Stimulated activated CD4-positive, alpha-beta T cell treated with anti-CD3 and anti-CD28 coated beads, Interleukin-4, amount 100 ng/mL, for 24 hours (primary cell): ENCODE measurements around the gene CEP89.

Source experiments
- DNase-seq: peaks from one replicate; pipeline ENCODE4 v3.0.0-alpha.2; 2020

Gene CEP89

GRCh38 chr19:32831611-32832010, 140.1 kb downstream of the CEP89 start:
- no peak for DNase-seq

DNA sequence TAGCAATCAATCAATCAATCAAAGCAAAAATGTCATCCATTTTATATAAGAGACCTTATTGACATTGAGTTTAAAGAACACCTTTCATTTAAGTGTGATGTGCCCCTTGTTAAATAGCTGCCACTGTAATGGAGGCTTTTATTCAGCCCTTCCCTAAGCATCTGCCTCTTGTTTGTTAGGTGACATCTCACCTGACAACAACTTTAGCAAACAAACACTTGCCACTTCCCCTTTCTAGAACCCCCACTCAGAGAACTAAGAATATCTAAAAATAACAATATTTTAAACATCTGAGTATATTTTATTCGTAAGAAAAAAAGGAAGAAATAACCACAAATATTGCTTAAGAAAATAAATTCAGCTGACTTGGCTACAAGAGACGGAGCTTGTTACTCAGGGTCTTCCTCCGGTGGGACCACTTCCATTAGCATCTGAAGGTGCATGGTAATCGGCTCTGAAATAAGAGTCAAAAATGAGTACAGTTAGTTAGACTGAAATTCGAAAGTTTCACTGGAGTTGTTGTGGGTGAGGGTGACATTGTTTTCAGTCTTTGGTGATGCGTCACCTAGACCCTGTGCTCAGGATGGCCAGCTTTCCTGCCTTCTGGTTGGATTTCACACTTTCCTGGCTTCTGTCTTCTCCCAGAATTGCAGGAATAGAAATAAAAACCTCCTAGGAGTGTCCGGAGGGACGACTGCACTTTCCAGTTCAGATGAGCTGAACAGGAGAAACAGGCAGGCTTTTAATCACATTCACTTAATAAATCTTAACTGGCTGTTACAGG, 141.3 kb downstream of the CEP89 start:
- no peak for DNase-seq

DNA sequence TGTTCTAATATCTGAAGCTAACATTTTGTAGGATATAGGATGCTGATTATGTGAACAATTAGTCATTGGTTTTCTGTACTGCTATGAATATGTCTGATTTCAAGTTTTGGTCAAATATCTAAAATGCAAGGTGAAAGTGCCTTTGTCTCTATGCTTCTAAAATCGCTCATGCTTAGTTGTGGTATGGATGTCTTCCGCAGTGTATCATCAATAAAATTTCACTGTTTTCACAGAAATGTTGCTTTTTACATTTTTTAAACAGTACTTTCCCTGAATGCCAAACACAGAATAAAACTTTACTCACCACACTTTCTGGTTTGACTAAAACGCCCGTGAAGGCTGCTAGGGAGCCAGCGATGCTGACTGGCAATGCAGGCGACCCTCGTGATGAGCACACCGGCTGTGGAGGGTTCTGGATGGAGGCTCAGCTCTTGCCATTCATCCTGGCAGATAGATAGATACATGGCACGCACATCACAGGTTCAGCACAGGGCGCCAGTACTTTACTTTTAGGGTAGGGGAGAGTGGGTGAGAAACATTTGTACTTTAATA, 142.3 kb downstream of the CEP89 start:
- DNase-seq, result no peak

DNA sequence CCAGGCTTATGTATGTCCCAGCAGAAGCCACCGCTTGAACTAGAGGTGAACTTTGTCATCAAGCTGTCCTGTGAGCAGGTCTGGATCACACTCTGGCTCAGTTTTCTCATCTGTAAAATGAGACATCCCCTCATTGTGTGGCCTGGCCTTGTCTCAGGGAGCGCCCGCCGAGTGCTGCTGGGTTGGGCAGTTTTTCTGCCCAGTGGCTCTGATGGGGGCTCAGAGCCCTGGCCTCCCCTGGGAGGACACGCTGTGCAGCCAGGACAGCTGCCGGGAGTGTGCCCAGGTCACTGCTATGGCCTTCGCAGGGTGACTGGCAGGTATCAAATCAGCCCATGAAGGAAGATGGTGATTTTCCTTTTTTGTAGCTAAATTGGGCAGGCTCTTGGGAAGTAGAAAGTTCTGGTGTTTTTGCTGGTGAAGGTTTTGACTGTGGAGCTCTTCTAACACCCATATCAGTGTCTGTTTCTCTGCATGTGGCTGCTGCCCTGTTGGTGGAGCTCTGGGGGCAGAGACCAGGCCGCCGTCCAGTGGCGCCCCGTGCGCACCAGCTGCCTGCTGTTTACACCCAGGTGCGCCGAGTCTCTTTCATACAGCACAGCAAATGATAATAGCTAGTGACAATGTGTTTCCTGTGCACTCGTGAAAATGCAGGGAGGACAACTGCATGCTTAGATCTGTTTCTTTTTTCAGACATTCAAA, 143.0 kb downstream of the CEP89 start:
- DNase-seq, result no peak

DNA sequence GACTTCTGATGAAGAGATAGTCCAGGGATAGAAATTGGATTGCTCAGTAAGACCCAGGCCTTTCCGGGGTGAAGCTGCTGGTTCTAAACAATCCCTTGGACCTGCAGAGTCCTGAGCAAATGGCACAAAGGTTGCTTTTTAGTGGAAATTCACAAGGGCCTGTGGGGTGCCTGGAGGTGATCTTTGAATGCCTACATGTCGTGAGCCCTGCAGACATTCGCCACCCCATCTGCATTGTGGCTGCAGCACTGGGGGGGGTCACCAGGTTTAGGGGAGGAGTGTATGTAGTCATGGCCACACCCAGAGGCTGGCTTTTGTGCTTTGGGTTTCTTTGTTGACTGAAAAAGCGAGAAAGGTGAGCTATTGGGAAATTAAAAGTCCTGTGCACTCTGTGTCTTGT, 143.6 kb downstream of the CEP89 start:
- DNase-seq, result no peak
